Measurements from ENCODE around the gene WDHD1.

GRCh38 chr14:55053018-55053417 lies 26.1 kb upstream of the WDHD1 start:
- TF ChIP-seq KDM1A (IDR thresholded peaks at IDR 0.05; ENCODE audit: borderline replicate concordance, low read length) = no peak
- no peak for TF ChIP-seq CTCF (IDR thresholded peaks at IDR 0.05; ENCODE audit: control extremely low read depth in 1 of 3, insufficient read depth in 1 of 3, low read depth in 1 of 3, low read length in 3 of 3)

Measured in H1 (cell line).